ENCODE results near the gene GMPPA. TPM values are rescaled to one million over a fixed set of nuclear protein-coding genes. Genes with fewer than 3 reads are reported as not detected.

Gene GMPPA
- total RNA-seq, 4 donors from 2014 or later, result 16.2 to 32.6 (median 19.9) TPM

DNA sequence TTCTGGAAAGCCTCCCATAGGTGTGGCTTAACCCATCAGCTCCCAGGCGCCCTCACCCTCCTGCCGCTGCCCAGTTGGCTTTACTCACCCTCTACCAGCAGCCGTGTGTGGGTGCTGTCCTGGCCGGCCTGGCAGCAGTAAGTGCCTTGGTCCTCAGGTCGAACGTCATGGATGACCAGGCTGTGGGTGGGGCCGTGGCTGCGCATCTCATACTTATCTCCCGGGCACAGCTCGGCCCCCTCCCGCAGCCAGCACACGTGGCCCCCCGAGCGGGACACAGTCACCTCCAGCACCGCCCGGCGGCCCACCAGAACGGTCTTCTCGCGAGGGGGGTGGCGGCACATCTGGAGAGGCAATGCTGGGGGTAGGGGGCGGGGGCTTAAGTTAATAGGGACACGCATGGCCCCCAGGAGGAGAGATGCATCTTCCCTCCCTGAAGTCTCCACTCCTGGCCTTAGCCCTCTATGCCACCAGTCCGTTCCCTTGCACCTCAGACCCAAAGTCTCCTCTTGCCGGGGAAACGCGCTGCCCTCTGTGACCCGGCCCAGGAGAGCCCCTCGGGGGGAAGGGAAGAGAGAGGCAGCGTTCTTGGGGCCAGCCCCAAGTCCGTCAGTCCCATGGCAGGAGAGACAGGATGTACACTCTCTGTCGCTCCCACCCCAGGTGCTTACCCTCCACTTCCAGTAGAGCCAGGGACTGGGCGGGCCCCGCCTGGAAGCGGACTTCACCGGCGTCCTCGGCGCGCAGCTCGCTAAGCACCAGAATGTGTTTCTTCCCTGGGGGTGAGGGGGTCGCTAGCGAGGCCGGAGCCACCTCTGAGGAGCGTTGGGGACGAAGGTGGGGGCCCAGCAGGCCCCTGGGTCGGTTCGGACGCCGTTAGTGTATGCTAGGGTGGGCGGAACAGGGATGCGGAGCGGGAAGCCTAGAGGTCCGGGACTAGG, 53.0 kb downstream of the GMPPA start:
- H3K4me3 ChIP-seq, result peak overlapping the region; percentile 58 to 86 (median 62)
- WGBS, result 4% methylated on average over 21 of the region's 54 CpGs
- peaks cover 0 to 9% (median 0%) of the 10 kb centered on the region in 4 donors for H3K27me3 ChIP-seq
- intact Hi-C loops (cut with DNase I), result no loop called here
- peak overlapping the region; percentile 73 to 80 (median 76) for H3K27ac ChIP-seq (replicated peaks in 1 of 4)
- no peaks in the 10 kb centered on the region for H3K9me3 ChIP-seq
- H3K36me3 ChIP-seq, result peaks cover 4 to 45% (median 23%) of the 10 kb centered on the region in 4 donors
- peak in 1 of 2 donors; percentile 30 for TF ChIP-seq POLR2AphosphoS5 (IDR thresholded peaks at IDR 0.05)
- TF ChIP-seq, protein P1, sequence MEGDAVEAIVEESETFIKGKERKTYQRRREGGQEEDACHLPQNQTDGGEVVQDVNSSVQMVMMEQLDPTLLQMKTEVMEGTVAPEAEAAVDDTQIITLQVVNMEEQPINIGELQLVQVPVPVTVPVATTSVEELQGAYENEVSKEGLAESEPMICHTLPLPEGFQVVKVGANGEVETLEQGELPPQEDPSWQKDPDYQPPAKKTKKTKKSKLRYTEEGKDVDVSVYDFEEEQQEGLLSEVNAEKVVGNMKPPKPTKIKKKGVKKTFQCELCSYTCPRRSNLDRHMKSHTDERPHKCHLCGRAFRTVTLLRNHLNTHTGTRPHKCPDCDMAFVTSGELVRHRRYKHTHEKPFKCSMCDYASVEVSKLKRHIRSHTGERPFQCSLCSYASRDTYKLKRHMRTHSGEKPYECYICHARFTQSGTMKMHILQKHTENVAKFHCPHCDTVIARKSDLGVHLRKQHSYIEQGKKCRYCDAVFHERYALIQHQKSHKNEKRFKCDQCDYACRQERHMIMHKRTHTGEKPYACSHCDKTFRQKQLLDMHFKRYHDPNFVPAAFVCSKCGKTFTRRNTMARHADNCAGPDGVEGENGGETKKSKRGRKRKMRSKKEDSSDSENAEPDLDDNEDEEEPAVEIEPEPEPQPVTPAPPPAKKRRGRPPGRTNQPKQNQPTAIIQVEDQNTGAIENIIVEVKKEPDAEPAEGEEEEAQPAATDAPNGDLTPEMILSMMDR (IDR thresholded peaks at IDR 0.05), result no peak
- no peak for TF ChIP-seq POLR2A (IDR thresholded peaks at IDR 0.05; ENCODE audit: low read depth)
- peaks cover 18 to 28% (median 26%) of the 10 kb centered on the region in 4 donors for H3K4me1 ChIP-seq
- no peak for DNase-seq (ENCODE audit: extremely low spot score)

DNA sequence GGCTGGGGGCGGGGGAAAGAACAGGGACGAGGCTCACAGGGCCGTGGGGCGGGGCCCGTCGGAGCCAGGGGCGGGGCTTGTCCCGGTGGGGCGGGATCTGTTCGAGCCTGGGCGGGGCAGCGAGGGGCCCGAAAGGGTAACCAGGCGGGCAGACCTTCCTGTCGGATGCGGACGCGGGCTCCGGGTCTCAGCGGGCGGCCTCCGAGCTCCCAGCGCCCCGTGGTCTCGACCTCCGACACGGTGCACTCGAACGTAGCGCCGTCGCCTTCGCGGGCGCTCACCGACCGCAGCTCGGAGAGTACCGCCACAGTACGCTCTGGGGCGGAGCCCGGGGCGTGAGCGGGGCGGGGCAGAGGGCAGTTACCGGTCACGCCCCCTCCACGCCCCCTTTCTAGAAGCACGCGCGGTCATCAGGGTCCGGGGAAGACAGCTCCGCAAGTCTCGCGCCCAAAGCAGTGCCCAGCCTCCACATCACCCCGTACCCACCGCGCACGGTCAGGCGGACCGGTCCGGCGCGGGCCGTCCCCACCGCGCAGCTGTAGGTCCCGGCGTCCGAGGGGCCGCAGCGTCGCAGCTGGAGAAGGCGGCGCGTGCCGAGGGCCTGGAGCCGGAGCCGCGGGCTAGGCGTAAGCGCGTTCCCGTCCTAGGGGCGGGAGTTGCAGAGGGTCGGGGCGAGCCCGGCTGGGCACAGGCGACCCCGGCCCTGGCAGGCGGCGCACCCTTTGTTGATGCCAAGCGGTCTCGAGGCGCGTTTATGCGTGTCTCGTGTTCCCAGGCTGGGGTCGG, 53.9 kb downstream of the GMPPA start:
- peak; percentile 54 to 62 for TF ChIP-seq POLR2AphosphoS5 (IDR thresholded peaks at IDR 0.05)
- TF ChIP-seq, protein P1 (IDR thresholded peaks at IDR 0.05), result no peak
- TF ChIP-seq POLR2A (IDR thresholded peaks at IDR 0.05; ENCODE audit: low read depth), result no peak
- no peak for TF ChIP-seq EP300 (IDR thresholded peaks at IDR 0.05)
- H3K36me3 ChIP-seq, result peaks cover 4 to 49% (median 26%) of the 10 kb centered on the region in 4 donors
- peak overlapping the region; percentile 58 to 86 (median 62) for H3K4me3 ChIP-seq
- peak overlapping the region; percentile 73 to 80 (median 76) for H3K27ac ChIP-seq (replicated peaks in 1 of 4)
- intact Hi-C loops (cut with DNase I), result no loop called here
- peaks cover 18 to 28% (median 26%) of the 10 kb centered on the region in 4 donors for H3K4me1 ChIP-seq
- H3K27me3 ChIP-seq, result peaks cover 0 to 9% (median 0%) of the 10 kb centered on the region in 4 donors
- peak; percentile 97 for DNase-seq (ENCODE audit: extremely low spot score)
- H3K9me3 ChIP-seq, result no peaks in the 10 kb centered on the region
- WGBS, result 2% methylated on average over 42 of the region's 99 CpGs

DNA sequence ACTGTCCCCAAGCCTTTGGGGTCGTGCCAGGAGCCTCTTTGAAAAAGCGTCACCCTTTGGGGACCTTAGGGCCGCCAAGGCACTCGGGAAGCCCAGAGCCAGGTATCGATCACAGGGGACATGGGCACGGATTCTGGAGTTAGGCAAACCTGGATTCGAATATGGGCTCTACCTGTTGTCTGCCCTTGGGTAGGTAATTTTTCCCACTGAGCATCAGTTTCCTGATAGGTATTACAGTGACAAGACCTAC, 54.4 kb downstream of the GMPPA start:
- H3K9me3 ChIP-seq, result no peaks in the 10 kb centered on the region
- H3K27me3 ChIP-seq, result peaks cover 0 to 9% (median 0%) of the 10 kb centered on the region in 4 donors
- peak overlapping the region; percentile 58 to 86 (median 62) for H3K4me3 ChIP-seq
- peaks cover 4 to 49% (median 26%) of the 10 kb centered on the region in 4 donors for H3K36me3 ChIP-seq
- no peak for TF ChIP-seq POLR2A (IDR thresholded peaks at IDR 0.05; ENCODE audit: low read depth)
- TF ChIP-seq, protein P1 (IDR thresholded peaks at IDR 0.05), result no peak
- no peak for TF ChIP-seq EP300 (IDR thresholded peaks at IDR 0.05)
- no peak for TF ChIP-seq POLR2AphosphoS5 (IDR thresholded peaks at IDR 0.05)
- intact Hi-C loops (cut with DNase I), result no loop called here
- H3K4me1 ChIP-seq, result peaks cover 18 to 28% (median 26%) of the 10 kb centered on the region in 4 donors
- DNase-seq (ENCODE audit: extremely low spot score), result no peak
- no CpG with 5 or more reads among the region's 7 CpGs for WGBS
- H3K27ac ChIP-seq (replicated peaks in 1 of 4), result peak overlapping the region in 3 of 4 donors; percentile 73 to 80 (median 79)

DNA sequence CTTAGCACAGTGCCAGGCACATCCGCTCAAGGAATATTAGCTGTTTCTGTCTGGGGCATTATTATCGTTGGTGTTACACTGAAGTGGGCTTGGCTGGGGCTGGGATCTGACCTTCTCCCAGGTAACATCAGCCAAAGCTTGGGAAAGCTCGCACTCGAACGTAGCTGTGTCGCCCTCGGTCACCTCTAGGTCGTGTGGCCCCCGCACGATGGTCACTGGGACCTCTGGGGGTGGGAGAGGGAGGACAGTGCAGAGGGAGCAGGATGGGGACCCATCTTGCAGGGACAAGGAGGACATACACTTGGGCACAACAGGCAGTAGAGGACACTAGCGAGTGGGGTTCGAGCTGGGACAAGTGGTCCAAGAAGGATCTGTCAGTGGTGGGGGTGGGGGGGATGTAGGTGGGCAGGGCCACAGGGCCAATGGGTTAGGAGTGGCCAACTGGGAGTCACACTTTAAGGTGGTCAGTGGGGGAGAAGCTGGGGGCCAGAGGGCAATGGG, 54.8 kb downstream of the GMPPA start:
- no peak for DNase-seq (ENCODE audit: extremely low spot score)
- H3K4me3 ChIP-seq, result peak overlapping the region in 2 of 4 donors; percentile 58 to 86
- peaks cover 18 to 28% (median 26%) of the 10 kb centered on the region in 4 donors for H3K4me1 ChIP-seq
- 81% methylated on average over 10 of the region's 12 CpGs for WGBS
- peaks cover 0 to 9% (median 0%) of the 10 kb centered on the region in 4 donors for H3K27me3 ChIP-seq
- no peak overlapping the region for H3K27ac ChIP-seq (replicated peaks in 1 of 4)
- H3K36me3 ChIP-seq, result peaks cover 4 to 53% (median 28%) of the 10 kb centered on the region in 4 donors
- H3K9me3 ChIP-seq, result no peaks in the 10 kb centered on the region
- TF ChIP-seq POLR2A (IDR thresholded peaks at IDR 0.05; ENCODE audit: low read depth) (no peak), POLR2AphosphoS5 (IDR thresholded peaks at IDR 0.05) (no peak), EP300 (IDR thresholded peaks at IDR 0.05) (no peak)
- TF ChIP-seq, protein P1 (IDR thresholded peaks at IDR 0.05), result no peak
- intact Hi-C loops (cut with DNase I), result no loop called here

Data from esophagus muscularis mucosa (tissue), 4 donors.